H9 (cell line): Measurements from ENCODE around the gene GRID1. TPM values are rescaled to one million over a fixed set of nuclear protein-coding genes. Genes with fewer than 3 reads are reported as not detected.

Experiments
- DNase-seq: peaks from one replicate; pipeline ENCODE4 v3.0.0-alpha.2; 2017
- H2AFZ ChIP-seq: one replicate; pipeline ENCODE4 v1.6.1; 2013; ENCODE audit warnings: mild to moderate bottlenecking, low read length, control low read depth, moderate library complexity
- H2AK5ac ChIP-seq: 2 replicates; pipeline ENCODE4 v1.6.1; 2013; ENCODE audit warnings: low read length, control low read depth, mixed read lengths; ENCODE audit not compliant: insufficient read length
- H2BK120ac ChIP-seq: one replicate; pipeline ENCODE4 v1.6.1; 2013; ENCODE audit warnings: low read depth, mild to moderate bottlenecking, low read length, control low read depth, inconsistent platforms; ENCODE audit not compliant: poor library complexity, severe bottlenecking
- H2BK12ac ChIP-seq: 2 replicates; pipeline ENCODE4 v1.6.1; 2013; ENCODE audit warnings: low read length, control low read depth, mixed read lengths, low read depth; ENCODE audit not compliant: insufficient read length
- H2BK15ac ChIP-seq: 2 replicates; pipeline ENCODE4 v1.6.1; 2013; ENCODE audit warnings: low read depth, low read length, control low read depth
- H2BK20ac ChIP-seq: one replicate; pipeline ENCODE4 v1.6.1; 2013; ENCODE audit warnings: low read depth, mild to moderate bottlenecking, low read length, control low read depth, inconsistent platforms; ENCODE audit not compliant: poor library complexity, severe bottlenecking
- H2BK5ac ChIP-seq: 2 replicates; pipeline ENCODE4 v1.6.1; 2013; ENCODE audit warnings: low read length, control low read depth, mixed read lengths; ENCODE audit not compliant: insufficient read length
- H3K14ac ChIP-seq: 2 replicates; pipeline ENCODE4 v1.6.1; 2013; ENCODE audit warnings: low read length, control low read depth; ENCODE audit not compliant: insufficient read depth
- H3K18ac ChIP-seq: 2 replicates; pipeline ENCODE4 v1.6.1; 2013; ENCODE audit warnings: low read depth, mild to moderate bottlenecking, mixed read lengths, low read length, control low read depth; ENCODE audit not compliant: insufficient read length
- H3K23ac ChIP-seq: 2 replicates; pipeline ENCODE4 v1.6.1; 2013; ENCODE audit warnings: low read length, control low read depth, mixed read lengths, low read depth; ENCODE audit not compliant: insufficient read length
- H3K23me2 ChIP-seq: 2 replicates; pipeline ENCODE4 v1.6.1; 2013; ENCODE audit warnings: low read depth, mild to moderate bottlenecking, mixed read lengths, low read length, control low read depth; ENCODE audit not compliant: insufficient read length, poor library complexity, severe bottlenecking
- H3K27ac ChIP-seq: 2 replicates; pipeline ENCODE4 v1.5.1; 2013; ENCODE audit warnings: low read length, control low read depth, mixed read lengths, low read depth; ENCODE audit not compliant: insufficient read length
- H3K27me3 ChIP-seq: 2 replicates; pipeline ENCODE4 v1.6.1; 2013; ENCODE audit warnings: low read length, control low read depth, inconsistent platforms; ENCODE audit not compliant: insufficient read depth
- H3K4ac ChIP-seq: 2 replicates; pipeline ENCODE4 v1.6.1; 2013; ENCODE audit warnings: low read depth, mild to moderate bottlenecking, control low read depth, inconsistent platforms, low read length, moderate library complexity
- H3K4me1 ChIP-seq: 2 replicates; pipeline ENCODE4 v1.6.1; 2013; ENCODE audit warnings: low read length, control low read depth, inconsistent platforms; ENCODE audit not compliant: insufficient read depth
- H3K4me2 ChIP-seq: 2 replicates; pipeline ENCODE4 v1.6.1; 2013; ENCODE audit warnings: low read length, control low read depth, mixed read lengths; ENCODE audit not compliant: insufficient read length, insufficient read depth
- H3K56ac ChIP-seq: 2 replicates; pipeline ENCODE4 v1.6.1; 2013; ENCODE audit warnings: low read depth, mild to moderate bottlenecking, mixed read lengths, low read length, control low read depth; ENCODE audit not compliant: insufficient read length
- H3K79me1 ChIP-seq: 2 replicates; pipeline ENCODE4 v1.6.1; 2013; ENCODE audit warnings: low read depth, mild to moderate bottlenecking, moderate library complexity, low read length, control low read depth, inconsistent platforms; ENCODE audit not compliant: insufficient read depth, poor library complexity, severe bottlenecking
- H3K79me2 ChIP-seq: 2 replicates; pipeline ENCODE4 v1.6.1; 2013; ENCODE audit warnings: low read length, control low read depth, inconsistent platforms; ENCODE audit not compliant: insufficient read depth
- H3K9ac ChIP-seq: 2 replicates; pipeline ENCODE4 v1.6.1; 2013; ENCODE audit warnings: low read length, control low read depth, mixed read lengths; ENCODE audit not compliant: insufficient read length; ENCODE audit errors: extremely low read depth
- H3K9me3 ChIP-seq: one replicate; pipeline ENCODE4 v1.6.1; 2013; ENCODE audit warnings: low read depth, low read length, inconsistent platforms; ENCODE audit not compliant: control insufficient read depth
- H3T11ph ChIP-seq: one replicate; pipeline ENCODE4 v1.6.1; 2013; ENCODE audit warnings: mild to moderate bottlenecking, low read length, control low read depth, inconsistent platforms
- H4K20me1 ChIP-seq: one replicate; pipeline ENCODE4 v1.6.1; 2013; ENCODE audit not compliant: control insufficient read depth, insufficient read length, insufficient read depth
- H4K5ac ChIP-seq: 2 replicates; pipeline ENCODE4 v1.6.1; 2013; ENCODE audit warnings: low read depth, mild to moderate bottlenecking, mixed read lengths, low read length, control low read depth; ENCODE audit not compliant: insufficient read length
- H4K8ac ChIP-seq: replicated peaks from 2 replicates; pipeline ENCODE4 v1.6.1; 2013; ENCODE audit warnings: low read length, control low read depth, mixed read lengths, low read depth; ENCODE audit not compliant: insufficient read length
- H4K91ac ChIP-seq: 2 replicates; pipeline ENCODE4 v1.6.1; 2013; ENCODE audit warnings: low read depth, mild to moderate bottlenecking, moderate library complexity, mixed read lengths, low read length, control low read depth; ENCODE audit not compliant: insufficient read length
- H3K27ac Mint-ChIP-seq, 3 experiments: 2 replicates in 2 of 3; 3 replicates in 1 of 3; pipeline ENCODE4 v1.8.0; 2020 to 2021; ENCODE audit warnings: mixed read lengths in 3 of 3, mild to moderate bottlenecking in 1 of 3, moderate library complexity in 1 of 3
- H3K27me3 Mint-ChIP-seq: 2 replicates; pipeline ENCODE4 v1.8.0; 2021; ENCODE audit warnings: low read depth, mild to moderate bottlenecking, moderate library complexity, mixed read lengths
- H3K36me3 Mint-ChIP-seq, 3 experiments: 2 replicates in 2 of 3; 3 replicates in 1 of 3; pipeline ENCODE4 v1.8.0; 2020 to 2021; ENCODE audit warnings: low read depth in 3 of 3, mixed read lengths in 3 of 3; ENCODE audit not compliant: insufficient read depth in 1 of 3
- H3K4me1 Mint-ChIP-seq, 2 experiments: 2 replicates each; pipeline ENCODE4 v1.8.0; 2020; ENCODE audit warnings: mixed read lengths in 2 of 2
- H3K4me3 Mint-ChIP-seq, 2 experiments: 2 replicates in 1 of 2; 3 replicates in 1 of 2; pipeline ENCODE4 v1.8.0; 2020 to 2021; ENCODE audit warnings: mild to moderate bottlenecking in 2 of 2, mixed read lengths in 2 of 2, moderate library complexity in 1 of 2
- H3K9me3 Mint-ChIP-seq, 2 experiments: 2 replicates in 1 of 2; 3 replicates in 1 of 2; pipeline ENCODE4 v1.8.0; 2020; ENCODE audit warnings: mild to moderate bottlenecking in 2 of 2, mixed read lengths in 2 of 2, moderate library complexity in 1 of 2
- CTCF ChIP-seq: fragments of 200-600 bp; sonication (generic); conservative IDR thresholded peaks from 3 replicates; pipeline ENCODE4 v1.8.0; 2021; ENCODE audit warnings: antibody characterized with exemption, mild to moderate bottlenecking
- WGBS: extraction: QIAGEN DNeasy Blood & Tissue Kit; methylation state at CpG from one replicate; pipeline ENCODE4 v1.1.7; 2013; ENCODE audit warnings: missing lambda C conversion rate, low lambda C conversion rate, mixed read lengths; ENCODE audit not compliant: insufficient read length; ENCODE audit errors: extremely low coverage; 5-methylcytosine and 5-hydroxymethylcytosine counted together
- total RNA-seq: library from RNA; stranded (reverse); gene quantifications from 2 replicates; pipeline ENCODE4 v1.2.1, GENCODE V29; 2021

The GRID1 gene
- total RNA-seq, 1 experiment from 2014 or later, result 0.35 TPM

GRCh38 chr10:86219271-86219670 lies 147.3 kb downstream of the GRID1 start:
- Mint-ChIP-seq H3K4me1 (peaks cover 8% of the 10 kb centered on the region in 2 experiments), H3K9me3 (no peaks in the 10 kb centered on the region), H3K36me3 (no peaks in the 10 kb centered on the region; a peak in 1 of 7 replicates), H3K4me3 (no peak overlapping the region), H3K27me3 (peaks cover 4% of the 10 kb centered on the region; the same call in 1 of the 2 replicates), H3K27ac (no peak overlapping the region; a peak in 1 of 7 replicates)
- no peak overlapping the region for H2BK15ac ChIP-seq
- no peak overlapping the region for H2AFZ ChIP-seq
- H3T11ph ChIP-seq, result no peak overlapping the region
- H3K56ac ChIP-seq, result no peak overlapping the region
- no peaks in the 10 kb centered on the region for H3K23me2 ChIP-seq
- H4K20me1 ChIP-seq, result no peaks in the 10 kb centered on the region
- no peak overlapping the region for H2BK120ac ChIP-seq
- no peak overlapping the region for H3K14ac ChIP-seq
- H3K23ac ChIP-seq, result no peak overlapping the region
- no peak overlapping the region for H3K4ac ChIP-seq
- no peaks in the 10 kb centered on the region for H3K79me1 ChIP-seq
- no peak overlapping the region for H4K91ac ChIP-seq
- no peak overlapping the region for H4K5ac ChIP-seq
- no peak overlapping the region for H3K18ac ChIP-seq
- DNase-seq, result no peak
- no peak overlapping the region for H2BK12ac ChIP-seq
- WGBS, result no CpG with 5 or more reads among the region's 8 CpGs
- TF ChIP-seq CTCF, result no peak
- no peaks in the 10 kb centered on the region for H3K9me3 ChIP-seq
- H2AK5ac ChIP-seq, result no peak overlapping the region
- H4K8ac ChIP-seq, result no peak overlapping the region
- no peaks in the 10 kb centered on the region for H3K79me2 ChIP-seq
- no peak overlapping the region for H2BK20ac ChIP-seq
- H3K27ac ChIP-seq, result no peak overlapping the region
- H3K27me3 ChIP-seq, result no peaks in the 10 kb centered on the region
- no peak overlapping the region for H3K9ac ChIP-seq
- no peak overlapping the region for H2BK5ac ChIP-seq
- H3K4me1 ChIP-seq, result no peaks in the 10 kb centered on the region
- H3K4me2 ChIP-seq, result no peak overlapping the region
